ENCODE measurements around the gene TSPY3. TPM values are rescaled to one million over a fixed set of nuclear protein-coding genes. Genes with fewer than 3 reads are reported as not detected.
"Not testable (repeated sequence)": the region's sequence is repeated elsewhere in the genome, so short reads cannot be mapped to it uniquely, and the experiment has no call there.

The TSPY3 gene
- not detected for polyA plus RNA-seq (ENCODE audit: insufficient read length in 4 of 4)

GRCh38 chrY:9398121-9398520, at the start of gene TSPY3:
Gene TSPY3, plus strand, starts transcription at chrY:9398421. Its CDS starts 46 bp downstream, at chrY:9398467.
- DNase-seq (ENCODE audit: low read depth in 4 of 4, low spot score in 3 of 4) = not testable (repeated sequence)

- not testable (repeated sequence) for DNase-seq (ENCODE audit: low read depth in 4 of 4, low spot score in 3 of 4)
These were observed 40.7 kb upstream of the TSPY3 start, which contains the start of gene TSPY8 for GRCh38 chrY:9357497-9357896. Gene TSPY8, plus strand, starts transcription at chrY:9357797. Its CDS starts 46 bp downstream, at chrY:9357843.

GRCh38 chrY:9396527-9396926, 1.7 kb upstream of the TSPY3 start:
- not testable (repeated sequence) for DNase-seq (ENCODE audit: low read depth in 4 of 4, low spot score in 3 of 4)

Other genes starting within 250 kb of the TSPY3 start
- not detected for gene TSPY4, start 61.0 kb upstream of the TSPY3 start, polyA plus RNA-seq (ENCODE audit: insufficient read length in 4 of 4)
- gene TSPY8, start 40.6 kb upstream of the TSPY3 start, polyA plus RNA-seq (ENCODE audit: insufficient read length in 4 of 4) = not detected
- gene TSPY1, start 68.5 kb downstream of the TSPY3 start, polyA plus RNA-seq (ENCODE audit: insufficient read length in 4 of 4) = not detected
- not detected for gene TSPY9, start 88.8 kb downstream of the TSPY3 start, polyA plus RNA-seq (ENCODE audit: insufficient read length in 4 of 4)
- not detected for gene TSPY10, start 129.5 kb downstream of the TSPY3 start, polyA plus RNA-seq (ENCODE audit: insufficient read length in 4 of 4)